ENCODE data around the gene MAGI2.

The MAGI2 gene

DNA sequence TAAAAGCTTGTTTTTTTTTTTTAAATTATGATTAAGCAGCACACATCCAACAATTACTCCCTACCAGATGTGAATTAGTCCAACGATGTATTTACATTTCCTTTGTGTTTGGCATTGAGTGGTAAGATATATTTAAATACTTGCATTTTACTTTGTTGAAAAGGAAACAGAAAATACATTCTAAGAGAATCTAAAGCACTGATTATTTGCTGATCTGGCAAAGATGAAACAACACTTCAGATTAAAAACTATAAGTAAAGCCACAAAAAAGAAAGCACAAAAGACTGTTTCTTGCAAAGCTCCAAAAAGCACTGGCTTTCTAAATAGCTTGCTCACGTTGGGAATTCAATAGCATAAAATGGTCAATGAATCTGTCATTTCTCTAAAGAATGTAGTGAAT, 1188.4 kb downstream of the MAGI2 start:
- Histone ChIP-seq H2AFZ (ENCODE audit: low read length) (no peak overlapping the region), H3K36me3 (ENCODE audit: insufficient read depth, low read length) (no peaks in the 10 kb centered on the region), H3K4me1 (ENCODE audit: insufficient read depth, low read length, poor library complexity, severe bottlenecking) (no peaks in the 10 kb centered on the region), H3K4me2 (ENCODE audit: low read depth, low read length, poor library complexity, severe bottlenecking) (no peak overlapping the region), H3K9me2 (replicated peaks; ENCODE audit: low read depth, low read length) (no peaks in the 10 kb centered on the region), H3K79me2 (ENCODE audit: insufficient read depth, low read length) (no peaks in the 10 kb centered on the region), H3K4me3 (ENCODE audit: low read length, poor library complexity, severe bottlenecking) (no peak overlapping the region), H3K9me3 (ENCODE audit: insufficient read depth, low read depth, low read length) (no peaks in the 10 kb centered on the region), H4K20me1 (ENCODE audit: insufficient read depth, low read length, poor library complexity, severe bottlenecking) (no peaks in the 10 kb centered on the region), H3K27me3 (ENCODE audit: insufficient read depth, low read length, poor library complexity, severe bottlenecking) (no peaks in the 10 kb centered on the region), H3F3A (ENCODE audit: low read depth) (no peaks in the 10 kb centered on the region), H3K9ac (ENCODE audit: low read depth, low read length, poor library complexity, severe bottlenecking) (no peak overlapping the region)
- no peak for TF ChIP-seq EZH2phosphoT487 (IDR thresholded peaks at IDR 0.05; ENCODE audit: borderline replicate concordance)
- TF ChIP-seq, protein P1, sequence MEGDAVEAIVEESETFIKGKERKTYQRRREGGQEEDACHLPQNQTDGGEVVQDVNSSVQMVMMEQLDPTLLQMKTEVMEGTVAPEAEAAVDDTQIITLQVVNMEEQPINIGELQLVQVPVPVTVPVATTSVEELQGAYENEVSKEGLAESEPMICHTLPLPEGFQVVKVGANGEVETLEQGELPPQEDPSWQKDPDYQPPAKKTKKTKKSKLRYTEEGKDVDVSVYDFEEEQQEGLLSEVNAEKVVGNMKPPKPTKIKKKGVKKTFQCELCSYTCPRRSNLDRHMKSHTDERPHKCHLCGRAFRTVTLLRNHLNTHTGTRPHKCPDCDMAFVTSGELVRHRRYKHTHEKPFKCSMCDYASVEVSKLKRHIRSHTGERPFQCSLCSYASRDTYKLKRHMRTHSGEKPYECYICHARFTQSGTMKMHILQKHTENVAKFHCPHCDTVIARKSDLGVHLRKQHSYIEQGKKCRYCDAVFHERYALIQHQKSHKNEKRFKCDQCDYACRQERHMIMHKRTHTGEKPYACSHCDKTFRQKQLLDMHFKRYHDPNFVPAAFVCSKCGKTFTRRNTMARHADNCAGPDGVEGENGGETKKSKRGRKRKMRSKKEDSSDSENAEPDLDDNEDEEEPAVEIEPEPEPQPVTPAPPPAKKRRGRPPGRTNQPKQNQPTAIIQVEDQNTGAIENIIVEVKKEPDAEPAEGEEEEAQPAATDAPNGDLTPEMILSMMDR (conservative IDR thresholded peaks at IDR 0.05; ENCODE audit: low read length) = no peak

GRCh38 chr7:78264105-78264504, 1189.4 kb downstream of the MAGI2 start:
- Histone ChIP-seq H3F3A (ENCODE audit: low read depth) (no peaks in the 10 kb centered on the region), H3K9me3 (ENCODE audit: insufficient read depth, low read depth, low read length) (no peaks in the 10 kb centered on the region), H3K4me3 (ENCODE audit: low read length, poor library complexity, severe bottlenecking) (no peak overlapping the region), H2AFZ (ENCODE audit: low read length) (no peak overlapping the region), H3K4me2 (ENCODE audit: low read depth, low read length, poor library complexity, severe bottlenecking) (no peak overlapping the region), H3K9ac (ENCODE audit: low read depth, low read length, poor library complexity, severe bottlenecking) (no peak overlapping the region), H3K27me3 (ENCODE audit: insufficient read depth, low read length, poor library complexity, severe bottlenecking) (no peaks in the 10 kb centered on the region), H3K79me2 (ENCODE audit: insufficient read depth, low read length) (no peaks in the 10 kb centered on the region), H4K20me1 (ENCODE audit: insufficient read depth, low read length, poor library complexity, severe bottlenecking) (no peaks in the 10 kb centered on the region), H3K4me1 (ENCODE audit: insufficient read depth, low read length, poor library complexity, severe bottlenecking) (no peaks in the 10 kb centered on the region), H3K9me2 (replicated peaks; ENCODE audit: low read depth, low read length) (no peaks in the 10 kb centered on the region), H3K36me3 (ENCODE audit: insufficient read depth, low read length) (no peaks in the 10 kb centered on the region)
- no peak for TF ChIP-seq EZH2phosphoT487 (IDR thresholded peaks at IDR 0.05; ENCODE audit: borderline replicate concordance)
- TF ChIP-seq, protein P1 (conservative IDR thresholded peaks at IDR 0.05; ENCODE audit: low read length) = no peak

- H2AFZ ChIP-seq (ENCODE audit: low read length) = no peak overlapping the region
- no peak overlapping the region for H3K4me3 ChIP-seq (ENCODE audit: low read length, poor library complexity, severe bottlenecking)
- H4K20me1 ChIP-seq (ENCODE audit: insufficient read depth, low read length, poor library complexity, severe bottlenecking) = no peaks in the 10 kb centered on the region
- no peaks in the 10 kb centered on the region for H3K9me3 ChIP-seq (ENCODE audit: insufficient read depth, low read depth, low read length)
- H3K27me3 ChIP-seq (ENCODE audit: insufficient read depth, low read length, poor library complexity, severe bottlenecking) = no peaks in the 10 kb centered on the region
- no peak overlapping the region for H3K9ac ChIP-seq (ENCODE audit: low read depth, low read length, poor library complexity, severe bottlenecking)
- no peaks in the 10 kb centered on the region for H3K36me3 ChIP-seq (ENCODE audit: insufficient read depth, low read length)
- H3K4me1 ChIP-seq (ENCODE audit: insufficient read depth, low read length, poor library complexity, severe bottlenecking) = no peaks in the 10 kb centered on the region
- no peak for TF ChIP-seq EZH2phosphoT487 (IDR thresholded peaks at IDR 0.05; ENCODE audit: borderline replicate concordance)
- TF ChIP-seq, protein P1 (conservative IDR thresholded peaks at IDR 0.05; ENCODE audit: low read length) = no peak
- H3K4me2 ChIP-seq (ENCODE audit: low read depth, low read length, poor library complexity, severe bottlenecking) = no peak overlapping the region
- H3K79me2 ChIP-seq (ENCODE audit: insufficient read depth, low read length) = no peaks in the 10 kb centered on the region
- H3K9me2 ChIP-seq (replicated peaks; ENCODE audit: low read depth, low read length) = 0 out of 2 replicates have a peak, but pooled peaks cover 6% of the 10 kb centered on the region
- no peaks in the 10 kb centered on the region for H3F3A ChIP-seq (ENCODE audit: low read depth)
Measured at GRCh38 chr7:78261739-78262138, 1191.7 kb downstream of the MAGI2 start.

Measured in Loucy (cell line).